Endothelial cell of umbilical vein (primary cell): ENCODE results near the gene KIAA2012. TPM values are rescaled to one million over a fixed set of nuclear protein-coding genes. Genes with fewer than 3 reads are reported as not detected.

Source experiments
- BruUV-seq: library from RNA; stranded (reverse); fragments of 400-500 nt; replicated peaks from 2 replicates; lab custom pipeline; 2021; lab: Mats Ljungman, UMichigan
- CTCF ChIA-PET: fragments of 300-600, 350-600 bp; sonication (Branson Sonifier 250); formaldehyde crosslinking; loops from one replicate; lab custom pipeline; 2021; ENCODE audit warnings: antibody characterized with exemption, inconsistent platforms; lab: Charles Lee
- POLR2A ChIA-PET: fragments of 300-600, 350-600 bp; sonication (Branson Sonifier 250); formaldehyde crosslinking; loops from one replicate; lab custom pipeline; 2021; ENCODE audit warnings: antibody characterized with exemption, inconsistent platforms; lab: Charles Lee
- DNase-seq: peaks from one replicate; pipeline ENCODE4 v3.0.0-alpha.2; 2011; ENCODE audit warnings: low read depth, low spot score
- FAIRE-seq: peaks from 2 replicates; lab custom pipeline; 2011; peaks lifted over from hg19 to GRCh38; lab: Jason Lieb, UNC
- H2AFZ ChIP-seq: 2 replicates; pipeline ENCODE4 v1.6.0; 2012; ENCODE audit warnings: low read depth, low read length, control low read depth, inconsistent platforms
- H3K27ac ChIP-seq: 2 replicates; pipeline ENCODE4 v1.5.1; 2011; ENCODE audit warnings: low read depth, mild to moderate bottlenecking, control low read depth, low read length, moderate library complexity; ENCODE audit not compliant: insufficient read depth
- H3K27me3 ChIP-seq, 2 experiments: 2 replicates each; pipeline versions ENCODE4 v1.6.0 to v1.6.1; 2011; ENCODE audit warnings: low read length in 2 of 2, mixed read lengths in 1 of 2; ENCODE audit not compliant: control insufficient read depth in 2 of 2, insufficient read depth in 2 of 2
- H3K36me3 ChIP-seq, 2 experiments: 2 replicates in 1 of 2; 3 replicates in 1 of 2; pipeline ENCODE4 v1.5.1; 2011; ENCODE audit warnings: low read length in 2 of 2, mild to moderate bottlenecking in 1 of 2, moderate library complexity in 1 of 2; ENCODE audit not compliant: control insufficient read depth in 2 of 2, insufficient read depth in 2 of 2; ENCODE audit errors: extremely low read depth in 1 of 2
- H3K4me1 ChIP-seq: 3 replicates; pipeline ENCODE4 v1.5.1; 2011; ENCODE audit warnings: mild to moderate bottlenecking, low read length; ENCODE audit not compliant: control insufficient read depth, insufficient read depth; ENCODE audit errors: extremely low read depth
- H3K4me2 ChIP-seq: 2 replicates; pipeline ENCODE4 v1.6.1; 2011; ENCODE audit warnings: low read length, control low read depth, mixed read lengths; ENCODE audit not compliant: insufficient read depth
- H3K4me3 ChIP-seq, 3 experiments: fragments of 200-600 bp in 1 of 3; sonication (generic), shearing (Covaris generic) in 1 of 3; replicated peaks in 1 of 3; 2 replicates each; pipeline ENCODE4 v1.5.1; 2011 to 2016; ENCODE audit warnings: control low read depth in 3 of 3, low read length in 3 of 3, mild to moderate bottlenecking in 2 of 3, inconsistent platforms in 1 of 3, low read depth in 1 of 3, moderate library complexity in 1 of 3; ENCODE audit not compliant: insufficient read depth in 1 of 3
- H3K79me2 ChIP-seq: 2 replicates; pipeline ENCODE4 v1.6.0; 2012; ENCODE audit warnings: low read length, inconsistent platforms; ENCODE audit not compliant: control insufficient read depth, insufficient read depth
- H3K9ac ChIP-seq: replicated peaks from 2 replicates; pipeline ENCODE3; 2011; ENCODE audit warnings: low read length, control low read depth; ENCODE audit not compliant: insufficient read depth; ENCODE audit errors: extremely low read depth
- H3K9me1 ChIP-seq: replicated peaks from 3 replicates; pipeline ENCODE4 v1.6.0; 2011; ENCODE audit warnings: mild to moderate bottlenecking, low read length; ENCODE audit not compliant: control insufficient read depth, insufficient read depth; ENCODE audit errors: extremely low read depth
- H3K9me3 ChIP-seq: replicated peaks from 2 replicates; pipeline ENCODE4 v1.5.1; 2012; ENCODE audit warnings: low read length, inconsistent platforms; ENCODE audit not compliant: control insufficient read depth, insufficient read depth
- H4K20me1 ChIP-seq: replicated peaks from 2 replicates; pipeline ENCODE3; 2011; ENCODE audit warnings: mild to moderate bottlenecking, low read length; ENCODE audit not compliant: control insufficient read depth, insufficient read depth; ENCODE audit errors: extremely low read depth
- EZH2 ChIP-seq: IDR thresholded peaks from 2 replicates; pipeline ENCODE4 v1.6.1; 2012; ENCODE audit warnings: borderline replicate concordance, low read depth, mild to moderate bottlenecking, moderate library complexity, low read length, inconsistent platforms; ENCODE audit not compliant: severe bottlenecking
- FOS ChIP-seq: IDR thresholded peaks from 2 replicates; pipeline ENCODE4 v1.6.1; 2011; ENCODE audit warnings: mild to moderate bottlenecking, low read length, moderate library complexity, borderline replicate concordance; ENCODE audit not compliant: insufficient read depth
- GATA2 ChIP-seq: IDR thresholded peaks from 2 replicates; pipeline ENCODE4 v1.7.0; 2011; ENCODE audit warnings: low read depth, mild to moderate bottlenecking, moderate library complexity, mixed read lengths, low read length; ENCODE audit not compliant: insufficient read length, insufficient read depth
- JUN ChIP-seq: IDR thresholded peaks from 2 replicates; pipeline ENCODE4 v1.6.1; 2011; ENCODE audit warnings: borderline replicate concordance, low read depth; ENCODE audit not compliant: insufficient read length, insufficient read depth
- MYC ChIP-seq: IDR thresholded peaks from one replicate; pipeline ENCODE4 v1.6.1; 2011; ENCODE audit warnings: mild to moderate bottlenecking, low read depth, low read length
- POLR2A ChIP-seq: IDR thresholded peaks from 2 replicates; pipeline ENCODE4 v1.6.1; 2012; ENCODE audit warnings: low read depth, mild to moderate bottlenecking, control low read depth, low read length
- POLR2AphosphoS5 ChIP-seq: IDR thresholded peaks from 2 replicates; pipeline ENCODE4 v1.6.1; 2012; ENCODE audit warnings: low read depth, mild to moderate bottlenecking, control low read depth, low read length, moderate library complexity; ENCODE audit not compliant: insufficient read depth
- dilution Hi-C: fragments of 300-500 bp; cut with MboI; formaldehyde crosslinking; loops from one replicate; pipeline ENCODE4 v1.15.0; 2019; ENCODE audit warnings: low sequenced_read_pairs; ENCODE audit not compliant: extremely low pct_ligation_motif_present
- intact Hi-C: fragments of 100-400 bp; cut with micrococcal nuclease; formaldehyde crosslinking; loops from one replicate; pipeline ENCODE4 v1.10.0; 2022
- polyA plus RNA-seq, 4 experiments: library from polyadenylated mRNA; depleted of rRNA in 3 of 4; stranded (reverse) in 3 of 4; unstranded in 1 of 4; fragments of >200 nt; gene quantifications; 2 replicates each; pipeline versions ENCODE4 v1.2.1 to v1.2.3, GENCODE V29; 2011 to 2012; ENCODE audit warnings: missing spikeins in 1 of 4
- total RNA-seq: library from RNA; stranded (reverse); gene quantifications from 2 replicates; pipeline ENCODE4 v1.2.3, GENCODE V29; 2021
- TF ChIP-seq, protein P1 (sequence below): IDR thresholded peaks from 2 replicates; pipeline ENCODE4 v1.6.1; 2011; ENCODE audit not compliant: insufficient read depth, insufficient read length
- TF ChIP-seq, protein P2 (sequence below), 2 donors: IDR thresholded peaks; 1 replicate in 1 of 2; 2 replicates in 1 of 2; pipeline ENCODE4 v1.5.1; 2011; ENCODE audit warnings: low read length in 2 of 2, mild to moderate bottlenecking in 2 of 2, moderate library complexity in 2 of 2, control low read depth in 1 of 2, inconsistent platforms in 1 of 2, low read depth in 1 of 2; ENCODE audit not compliant: insufficient read depth in 1 of 2; ENCODE audit errors: extremely low read depth in 1 of 2

The KIAA2012 gene
- total and polyA plus RNA-seq, 2 donors (not counting 3 experiments of a cell fraction or from before 2014, with no cell fraction given) = not detected

DNA sequence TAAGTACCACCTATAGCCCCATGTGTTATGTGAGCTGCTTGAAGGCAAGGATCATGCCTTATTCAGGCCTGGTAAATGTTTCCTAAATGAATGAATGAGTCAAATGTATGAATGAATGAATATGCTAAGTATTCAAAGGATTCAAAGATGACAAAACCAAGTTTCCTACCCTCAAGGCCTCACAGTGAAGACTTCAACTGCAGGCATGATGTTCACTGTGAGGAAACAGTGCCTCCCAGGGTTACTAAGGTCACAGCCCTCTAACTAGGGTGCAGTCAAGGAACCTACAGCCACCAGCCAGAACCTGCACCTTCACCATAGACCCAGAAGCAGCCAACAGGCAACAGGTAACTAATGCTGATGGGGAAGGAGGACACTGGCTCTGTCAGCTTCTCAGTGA, 96.1 kb downstream of the KIAA2012 start:
- H3K79me2 ChIP-seq = no peaks in the 10 kb centered on the region
- no peak overlapping the region for H2AFZ ChIP-seq
- no peak overlapping the region for H3K27ac ChIP-seq
- H4K20me1 ChIP-seq = no peaks in the 10 kb centered on the region
- POLR2A ChIA-PET = no interaction called here
- no peak overlapping the region for H3K4me3 ChIP-seq
- TF ChIP-seq GATA2 (no peak), MYC (no peak), EZH2 (no peak), FOS (no peak), JUN (no peak), POLR2A (no peak), POLR2AphosphoS5 (no peak)
- TF ChIP-seq, protein P1, sequence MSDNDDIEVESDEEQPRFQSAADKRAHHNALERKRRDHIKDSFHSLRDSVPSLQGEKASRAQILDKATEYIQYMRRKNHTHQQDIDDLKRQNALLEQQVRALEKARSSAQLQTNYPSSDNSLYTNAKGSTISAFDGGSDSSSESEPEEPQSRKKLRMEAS = no peak
- TF ChIP-seq, protein P2, sequence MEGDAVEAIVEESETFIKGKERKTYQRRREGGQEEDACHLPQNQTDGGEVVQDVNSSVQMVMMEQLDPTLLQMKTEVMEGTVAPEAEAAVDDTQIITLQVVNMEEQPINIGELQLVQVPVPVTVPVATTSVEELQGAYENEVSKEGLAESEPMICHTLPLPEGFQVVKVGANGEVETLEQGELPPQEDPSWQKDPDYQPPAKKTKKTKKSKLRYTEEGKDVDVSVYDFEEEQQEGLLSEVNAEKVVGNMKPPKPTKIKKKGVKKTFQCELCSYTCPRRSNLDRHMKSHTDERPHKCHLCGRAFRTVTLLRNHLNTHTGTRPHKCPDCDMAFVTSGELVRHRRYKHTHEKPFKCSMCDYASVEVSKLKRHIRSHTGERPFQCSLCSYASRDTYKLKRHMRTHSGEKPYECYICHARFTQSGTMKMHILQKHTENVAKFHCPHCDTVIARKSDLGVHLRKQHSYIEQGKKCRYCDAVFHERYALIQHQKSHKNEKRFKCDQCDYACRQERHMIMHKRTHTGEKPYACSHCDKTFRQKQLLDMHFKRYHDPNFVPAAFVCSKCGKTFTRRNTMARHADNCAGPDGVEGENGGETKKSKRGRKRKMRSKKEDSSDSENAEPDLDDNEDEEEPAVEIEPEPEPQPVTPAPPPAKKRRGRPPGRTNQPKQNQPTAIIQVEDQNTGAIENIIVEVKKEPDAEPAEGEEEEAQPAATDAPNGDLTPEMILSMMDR (IDR thresholded peaks at IDR 0.05; ENCODE audit: extremely low read depth in 1 of 2, insufficient read depth in 1 of 2, low read depth in 1 of 2, low read length in 2 of 2) = no peak
- no peaks in the 10 kb centered on the region for H3K9me3 ChIP-seq
- H3K9ac ChIP-seq = no peak overlapping the region
- H3K4me2 ChIP-seq = no peak overlapping the region
- no peaks in the 10 kb centered on the region for H3K36me3 ChIP-seq
- BruUV-seq = no TSS peak
- CTCF ChIA-PET = interaction anchor here (1.4 to 1.8 kb wide), 2 partner anchors 9 to 309 kb away, joined by 7 read pairs; no protein-coding TSS in a partner anchor
- H3K27me3 ChIP-seq = peaks cover 0 to 3% of the 10 kb centered on the region in 2 experiments
- intact Hi-C loops (no loop called here), dilution Hi-C loops (no loop called here)
- peaks cover 3% of the 10 kb centered on the region for H3K4me1 ChIP-seq
- DNase-seq (no peak), FAIRE-seq (no peak)
- H3K9me1 ChIP-seq = no peaks in the 10 kb centered on the region
